ENCODE data around the gene RAET1G. TPM values are rescaled to one million over a fixed set of nuclear protein-coding genes. Genes with fewer than 3 reads are reported as not detected.

Gene RAET1G
- total and polyA plus RNA-seq, 12 donors: 0.21 to 0.37 (median 0.34) TPM; not detected in 8

DNA sequence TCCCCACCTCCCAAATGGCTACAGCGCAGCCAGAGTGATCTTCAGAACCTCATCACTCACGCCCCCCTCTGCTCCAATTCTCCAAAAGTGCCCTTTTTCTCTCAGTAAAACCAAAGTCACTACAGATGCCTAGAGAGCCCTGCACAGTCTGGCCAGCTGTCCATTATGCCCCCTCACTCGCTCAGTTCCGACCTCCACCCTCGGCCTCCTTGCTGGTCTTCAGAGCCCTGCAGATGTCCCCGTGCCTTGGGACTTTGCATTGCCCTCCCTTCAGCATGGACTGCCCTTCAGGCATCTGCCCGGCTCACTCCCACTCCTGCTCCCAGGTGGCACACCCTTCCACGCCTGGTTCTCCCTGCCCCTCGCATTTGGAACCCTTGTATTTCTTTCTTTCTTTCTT, 24.0 kb downstream of the RAET1G start:
- DNase-seq: no peak
- no peak overlapping the region for H3K4me3 ChIP-seq
- intact Hi-C loops (cut with DNase I): no loop called here
- H3K9me3 ChIP-seq: no peaks in the 10 kb centered on the region
- TF ChIP-seq, protein P1, sequence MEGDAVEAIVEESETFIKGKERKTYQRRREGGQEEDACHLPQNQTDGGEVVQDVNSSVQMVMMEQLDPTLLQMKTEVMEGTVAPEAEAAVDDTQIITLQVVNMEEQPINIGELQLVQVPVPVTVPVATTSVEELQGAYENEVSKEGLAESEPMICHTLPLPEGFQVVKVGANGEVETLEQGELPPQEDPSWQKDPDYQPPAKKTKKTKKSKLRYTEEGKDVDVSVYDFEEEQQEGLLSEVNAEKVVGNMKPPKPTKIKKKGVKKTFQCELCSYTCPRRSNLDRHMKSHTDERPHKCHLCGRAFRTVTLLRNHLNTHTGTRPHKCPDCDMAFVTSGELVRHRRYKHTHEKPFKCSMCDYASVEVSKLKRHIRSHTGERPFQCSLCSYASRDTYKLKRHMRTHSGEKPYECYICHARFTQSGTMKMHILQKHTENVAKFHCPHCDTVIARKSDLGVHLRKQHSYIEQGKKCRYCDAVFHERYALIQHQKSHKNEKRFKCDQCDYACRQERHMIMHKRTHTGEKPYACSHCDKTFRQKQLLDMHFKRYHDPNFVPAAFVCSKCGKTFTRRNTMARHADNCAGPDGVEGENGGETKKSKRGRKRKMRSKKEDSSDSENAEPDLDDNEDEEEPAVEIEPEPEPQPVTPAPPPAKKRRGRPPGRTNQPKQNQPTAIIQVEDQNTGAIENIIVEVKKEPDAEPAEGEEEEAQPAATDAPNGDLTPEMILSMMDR (IDR thresholded peaks at IDR 0.05): no peak
- no peaks in the 10 kb centered on the region for H3K27me3 ChIP-seq
- no peak for ATAC-seq
- no peak overlapping the region for H3K27ac ChIP-seq
- 95 to 96% methylated on average over 9 of the region's 9 CpGs for WGBS, 2 donors
- no peaks in the 10 kb centered on the region for H3K36me3 ChIP-seq
- peaks cover 6 to 35% (median 27%) of the 10 kb centered on the region in 9 donors for H3K4me1 ChIP-seq

DNA sequence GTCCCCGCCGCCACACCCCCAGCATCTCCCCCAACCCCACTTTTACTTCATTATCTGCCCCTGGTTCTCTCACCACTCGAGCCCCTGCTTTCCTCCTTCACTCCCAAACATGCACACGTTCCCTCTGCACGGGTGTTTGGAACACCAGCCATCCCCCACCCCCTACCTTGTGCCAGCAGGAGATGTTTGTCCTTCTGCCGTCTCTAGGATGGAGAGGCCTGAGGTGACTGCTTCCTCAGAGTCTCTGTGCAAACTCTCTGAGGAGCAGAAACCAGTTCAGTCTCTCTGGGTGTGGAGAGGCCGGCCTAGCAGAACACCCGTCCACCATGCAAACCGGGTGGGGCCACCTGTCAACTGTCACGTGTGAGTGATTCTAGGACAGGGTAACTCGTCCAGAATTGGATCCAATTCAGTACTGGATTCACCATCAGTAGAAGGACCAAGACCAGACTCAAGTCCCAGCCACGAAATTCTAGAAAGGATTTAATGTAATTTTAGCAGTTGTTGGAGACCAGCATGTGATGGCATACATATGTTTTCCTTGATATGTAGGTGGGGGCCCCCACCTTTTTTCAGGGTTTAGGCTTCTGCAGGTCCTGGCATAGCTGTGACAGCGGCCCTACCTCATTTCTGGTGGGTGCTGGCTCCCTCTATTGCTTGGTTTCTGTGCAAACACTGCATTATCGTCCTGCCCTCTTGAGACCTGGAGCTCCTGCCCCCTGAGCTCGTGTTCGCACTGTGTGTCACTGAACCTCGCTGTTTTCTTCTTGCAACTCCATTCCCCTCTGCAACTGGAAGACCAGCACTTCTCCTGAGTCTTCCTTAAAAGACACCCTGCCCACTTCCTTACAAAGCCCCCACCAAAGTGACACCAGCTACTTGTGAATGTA, 24.8 kb downstream of the RAET1G start, which contains the start of gene RAET1E:
Gene RAET1E (minus strand): TSS at position 259 of the 890 bp plus-strand sequence. CDS start 7,212 bp downstream, outside the sequence.
- Histone ChIP-seq H3K4me3 (peak within 1 kb of the TSS in 6 of 10 donors; percentile 11 to 30 (median 19)), H3K9me3 (no peaks in the 10 kb centered on the region), H3K36me3 (no peaks in the 10 kb centered on the region), H3K27me3 (no peaks in the 10 kb centered on the region), H3K4me1 (peaks cover 6 to 35% (median 27%) of the 10 kb centered on the region in 9 donors), H3K27ac (peak within 1 kb of the TSS in 9 of 10 donors; percentile 50 to 83 (median 70))
- ATAC-seq: peak in 1 of 8 donors; percentile 8
- intact Hi-C loops (cut with DNase I): loop anchor here in 2 of 10 donors (2.0 kb wide), 2 partner anchors 27 to 33 kb away; partner anchors contain the start of gene LRP11 (in 1 of the 2)
- TF ChIP-seq, protein P1 (IDR thresholded peaks at IDR 0.05): no peak
- DNase-seq: no peak
- 76 to 84% methylated on average over 17 of the region's 17 CpGs for WGBS, 2 donors

- intact Hi-C loops (cut with DNase I): loop anchor here in 2 of 10 donors (2.0 kb wide), 2 partner anchors 28 to 32 kb away; partner anchors contain the start of gene LRP11 (in 1 of the 2)
- peak; percentile 71 to 93 (median 78) for ATAC-seq
- H3K27ac ChIP-seq: peak overlapping the region in 9 of 10 donors; percentile 50 to 83 (median 70)
- no peaks in the 10 kb centered on the region for H3K9me3 ChIP-seq
- no peaks in the 10 kb centered on the region for H3K36me3 ChIP-seq
- peak overlapping the region in 6 of 10 donors; percentile 11 to 30 (median 19) for H3K4me3 ChIP-seq
- WGBS, 2 donors: 50 to 68% methylated on average over 13 of the region's 13 CpGs
- peak; percentile 79 for DNase-seq
- no peaks in the 10 kb centered on the region for H3K27me3 ChIP-seq
- TF ChIP-seq, protein P1 (IDR thresholded peaks at IDR 0.05): no peak
- H3K4me1 ChIP-seq: peaks cover 6 to 35% (median 27%) of the 10 kb centered on the region in 9 donors
Observed at GRCh38 chr6:149897015-149897697, 25.8 kb downstream of the RAET1G start.

GRCh38 chr6:149896491-149896890, 26.4 kb downstream of the RAET1G start:
- Histone ChIP-seq H3K4me3 (peak overlapping the region in 1 of 10 donors; percentile 30), H3K9me3 (no peaks in the 10 kb centered on the region)
- intact Hi-C loops (cut with DNase I): loop anchor here in 2 of 10 donors (2.0 kb wide), 2 partner anchors 28 to 32 kb away; partner anchors contain the start of gene LRP11 (in 1 of the 2)

More at GRCh38 chr6:149896491-149896890, 26.4 kb downstream of the RAET1G start:
- H3K27me3 ChIP-seq: no peaks in the 10 kb centered on the region
- peaks cover 6 to 35% (median 27%) of the 10 kb centered on the region in 9 donors for H3K4me1 ChIP-seq
- H3K27ac ChIP-seq: peak overlapping the region in 8 of 10 donors; percentile 51 to 83 (median 72)
- H3K36me3 ChIP-seq: no peaks in the 10 kb centered on the region
- ATAC-seq (peak in 4 of 8 donors; percentile 12 to 35 (median 20)), DNase-seq (no peak)
- TF ChIP-seq, protein P1 (IDR thresholded peaks at IDR 0.05): no peak
- 89 to 95% methylated on average over 3 of the region's 3 CpGs for WGBS, 2 donors

Measured in heart right ventricle (tissue), 16 donors.